Thymus (tissue), 14 donors: ENCODE measurements around the gene ITGA7. TPM values are rescaled to one million over a fixed set of nuclear protein-coding genes. Genes with fewer than 3 reads are reported as not detected.

Experiments
- DNase-seq, 9 donors: peaks; one replicate each; pipeline ENCODE4 v3.0.0-alpha.2; 2013; ENCODE audit warnings: low spot score in 9 of 9, low read depth in 6 of 9, missing footprints in 1 of 9
- H3K27ac ChIP-seq, 2 donors: one replicate each; pipeline ENCODE4 v1.5.1; 2013; ENCODE audit warnings: control low read depth in 1 of 2, low read depth in 1 of 2, low read length in 1 of 2, mild to moderate bottlenecking in 1 of 2, moderate library complexity in 1 of 2
- H3K27me3 ChIP-seq, 2 donors: one replicate each; pipeline ENCODE4 v1.5.1; 2013; ENCODE audit warnings: low read length in 1 of 2; ENCODE audit not compliant: control insufficient read depth in 2 of 2, insufficient read depth in 1 of 2
- H3K36me3 ChIP-seq, 2 donors: one replicate each; pipeline ENCODE4 v1.5.1; 2013; ENCODE audit warnings: low read length in 1 of 2, mild to moderate bottlenecking in 1 of 2, moderate library complexity in 1 of 2; ENCODE audit not compliant: control insufficient read depth in 2 of 2, insufficient read depth in 2 of 2
- H3K4me1 ChIP-seq, 2 donors: one replicate each; pipeline ENCODE4 v1.5.1; 2013; ENCODE audit warnings: low read length in 2 of 2; ENCODE audit not compliant: control insufficient read depth in 2 of 2, insufficient read depth in 2 of 2
- H3K4me3 ChIP-seq, 2 donors: one replicate each; pipeline ENCODE4 v1.5.1; 2013; ENCODE audit warnings: low read length in 2 of 2, control low read depth in 1 of 2, mild to moderate bottlenecking in 1 of 2
- H3K9me3 ChIP-seq, 2 donors: one replicate each; pipeline ENCODE4 v1.5.1; 2013; ENCODE audit warnings: low read length in 1 of 2, mild to moderate bottlenecking in 1 of 2; ENCODE audit not compliant: control insufficient read depth in 2 of 2, insufficient read depth in 1 of 2
- WGBS: extraction: QIAGEN DNeasy Blood & Tissue Kit; methylation state at CpG from one replicate; pipeline ENCODE4 v1.1.7; 2013; 5-methylcytosine and 5-hydroxymethylcytosine counted together
- long read RNA-seq, 10 donors: transcript quantifications; one replicate each; lab custom pipeline, GENCODE V29; 2026
- polyA plus RNA-seq: library from polyadenylated mRNA; stranded (reverse); fragments of 200-250 nt; gene quantifications from one replicate; pipeline ENCODE4 v1.2.3, GENCODE V29; 2013
- total RNA-seq: library from RNA; stranded (reverse); fragments of 120-200 nt; gene quantifications from one replicate; pipeline ENCODE4 v1.2.4, GENCODE V29; 2013
- donor health status: healthy.

The ITGA7 gene
- total RNA-seq (2.8 TPM), polyA plus RNA-seq (18.7 TPM)
- long read RNA-seq, donor 1, result 0 reads
- long read RNA-seq, donor 2, result 0 reads
- long read RNA-seq, donor 3, result 0 reads
- long read RNA-seq, donor 4, result 0 reads
- long read RNA-seq, donor 5, partial matches to known transcripts, result 533 of 562 reads
- long read RNA-seq, donor 5, other reads (novel, unspliced or antisense), result 29 of 562 reads
- long read RNA-seq, donor 6, result 0 reads
- long read RNA-seq, donor 7, result 0 reads
- long read RNA-seq, donor 8, result 0 reads
- long read RNA-seq, donor 9, partial matches to known transcripts, result 0 of 1 reads
- long read RNA-seq, donor 9, other reads (novel, unspliced or antisense), result 0 of 1 reads
- long read RNA-seq, donor 10, result 0 reads

GRCh38 chr12:55707841-55708694, at the start of gene ITGA7:
Gene ITGA7 (minus strand): TSS chr12:55707904. CDS start chr12:55707682, 222 bp downstream.
- peaks cover 24 to 40% of the 10 kb centered on the region in 2 donors for H3K4me1 ChIP-seq
- DNase-seq, result peak in 3 of 9 donors; percentile 37 to 53 (median 42)
- no peaks in the 10 kb centered on the region for H3K9me3 ChIP-seq
- H3K4me3 ChIP-seq, result peak within 1 kb of the TSS; percentile 24 to 56
- peaks cover 22 to 71% of the 10 kb centered on the region in 2 donors for H3K27me3 ChIP-seq
- no peak within 1 kb of the TSS for H3K27ac ChIP-seq
- no peaks in the 10 kb centered on the region for H3K36me3 ChIP-seq
- WGBS, result 2% methylated on average over 39 of the region's 39 CpGs

GRCh38 chr12:55755246-55755645, 47.5 kb upstream of the ITGA7 start:
- peaks cover 80 to 92% of the 10 kb centered on the region in 2 donors for H3K36me3 ChIP-seq
- H3K27me3 ChIP-seq, result no peaks in the 10 kb centered on the region
- peaks cover 0 to 1% of the 10 kb centered on the region in 2 donors for H3K9me3 ChIP-seq
- no peak for DNase-seq
- H3K4me3 ChIP-seq, result no peak overlapping the region
- WGBS, result 95% methylated on average over 2 of the region's 2 CpGs
- no peak overlapping the region for H3K27ac ChIP-seq
- peaks cover 0 to 6% of the 10 kb centered on the region in 2 donors for H3K4me1 ChIP-seq

GRCh38 chr12:55748230-55748993, 40.7 kb upstream of the ITGA7 start:
- WGBS, result 96% methylated on average over 18 of the region's 18 CpGs
- Histone ChIP-seq H3K27me3 (no peaks in the 10 kb centered on the region), H3K27ac (no peak overlapping the region), H3K4me3 (no peak overlapping the region), H3K4me1 (peaks cover 16 to 34% of the 10 kb centered on the region in 2 donors), H3K36me3 (peaks cover 42 to 56% of the 10 kb centered on the region in 2 donors), H3K9me3 (no peaks in the 10 kb centered on the region)
- DNase-seq, result no peak

GRCh38 chr12:55746913-55747231, 39.2 kb upstream of the ITGA7 start:
- Histone ChIP-seq H3K36me3 (peaks cover 27 to 40% of the 10 kb centered on the region in 2 donors), H3K4me3 (no peak overlapping the region), H3K27me3 (no peaks in the 10 kb centered on the region), H3K27ac (no peak overlapping the region), H3K4me1 (peaks cover 18 to 44% of the 10 kb centered on the region in 2 donors), H3K9me3 (no peaks in the 10 kb centered on the region)
- no peak for DNase-seq

GRCh38 chr12:55746174-55746912, 38.6 kb upstream of the ITGA7 start:
- Histone ChIP-seq H3K27ac (no peak overlapping the region), H3K36me3 (peaks cover 22 to 35% of the 10 kb centered on the region in 2 donors), H3K9me3 (no peaks in the 10 kb centered on the region), H3K27me3 (no peaks in the 10 kb centered on the region), H3K4me1 (peaks cover 18 to 48% of the 10 kb centered on the region in 2 donors), H3K4me3 (no peak overlapping the region)
- DNase-seq, result no peak
- WGBS, result 77% methylated on average over 3 of the region's 3 CpGs

- H3K4me3 ChIP-seq, result peak overlapping the region; percentile 6 to 14
- peak overlapping the region in 1 of 2 donors; percentile 26 for H3K27ac ChIP-seq
- peaks cover 17 to 27% of the 10 kb centered on the region in 2 donors for H3K36me3 ChIP-seq
- H3K27me3 ChIP-seq, result no peaks in the 10 kb centered on the region
- H3K9me3 ChIP-seq, result no peaks in the 10 kb centered on the region
- H3K4me1 ChIP-seq, result peaks cover 18 to 46% of the 10 kb centered on the region in 2 donors
- WGBS, result 48% methylated on average over 13 of the region's 13 CpGs
- DNase-seq, result peak in 1 of 9 donors; percentile 35
Observed at GRCh38 chr12:55745361-55746173, 37.9 kb upstream of the ITGA7 start.

GRCh38 chr12:55744340-55745030, 36.8 kb upstream of the ITGA7 start:
- Histone ChIP-seq H3K9me3 (no peaks in the 10 kb centered on the region), H3K4me3 (peak overlapping the region; percentile 77 to 87), H3K27ac (no peak overlapping the region), H3K27me3 (no peaks in the 10 kb centered on the region), H3K36me3 (peaks cover 11 to 20% of the 10 kb centered on the region in 2 donors), H3K4me1 (peaks cover 18 to 42% of the 10 kb centered on the region in 2 donors)
- WGBS, result 9% methylated on average over 11 of the region's 11 CpGs
- DNase-seq, result peak in 1 of 9 donors; percentile 23
